Measurements from ENCODE around the gene IQCF2. TPM values are rescaled to one million over a fixed set of nuclear protein-coding genes. Genes with fewer than 3 reads are reported as not detected.

IQCF2 gene
- total RNA-seq: not detected

DNA sequence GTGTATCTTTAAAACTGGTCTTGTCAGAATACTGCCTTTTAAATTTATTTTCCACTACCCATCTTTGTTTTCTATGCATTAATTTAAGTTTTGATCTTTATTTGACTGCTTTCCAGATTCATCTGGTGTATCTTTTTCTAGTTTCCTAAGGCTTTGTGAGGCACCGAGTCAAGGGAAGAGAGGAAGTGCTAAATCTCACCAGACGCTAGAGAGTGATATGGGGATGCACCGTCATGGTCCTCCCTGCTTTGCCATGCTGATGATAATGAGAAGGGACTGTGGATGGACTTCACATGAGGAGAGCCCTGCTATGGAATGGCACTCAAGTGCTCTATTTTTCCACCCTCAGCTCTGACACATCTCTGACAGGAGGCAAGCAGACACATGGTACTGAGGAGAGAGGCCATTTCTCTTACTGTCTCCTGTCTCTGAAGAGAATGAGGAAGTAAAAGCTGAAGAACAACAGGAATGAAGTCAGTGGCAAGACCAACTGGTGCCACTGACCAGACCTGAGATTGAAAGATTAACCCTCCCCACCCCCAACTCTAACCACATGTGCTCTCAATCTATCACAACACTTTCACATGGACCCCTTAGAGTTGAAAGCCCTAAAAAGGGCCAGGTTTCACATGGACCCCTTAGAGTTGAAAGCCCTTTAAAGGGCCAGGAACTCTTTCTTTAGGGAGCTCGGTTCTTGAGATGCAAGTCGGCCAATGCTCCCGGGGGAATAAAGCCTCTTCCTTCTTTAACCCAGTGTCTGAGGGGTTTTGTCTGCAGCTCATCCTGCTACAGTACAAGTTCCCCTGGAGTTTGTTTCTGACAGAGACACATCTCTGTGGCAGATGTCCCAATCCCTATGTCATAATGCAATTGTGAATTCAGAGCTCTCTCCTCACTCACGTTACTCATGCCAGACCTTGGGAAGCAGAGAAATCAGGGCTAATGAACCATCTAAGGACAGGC lies at the start of gene IQCF2:
IQCF2 (plus strand) TSS at position 913 of the 963 bp plus-strand sequence. CDS start 52 bp downstream, outside the sequence.
- no peak within 1 kb of the TSS for H3K9ac ChIP-seq (ENCODE audit: low read depth in 1 of 3, low read length in 3 of 3)
- H3K4me1 ChIP-seq (ENCODE audit: control insufficient read depth in 3 of 3, insufficient read depth in 3 of 3, low read length in 3 of 3): no peaks in the 10 kb centered on the region
- H3K4me3 ChIP-seq (ENCODE audit: low read length in 3 of 3): no peak within 1 kb of the TSS
- peaks cover 0 to 3% (median 2%) of the 10 kb centered on the region in 3 donors for H3K27me3 ChIP-seq (ENCODE audit: control insufficient read depth in 3 of 3, insufficient read depth in 3 of 3, low read length in 3 of 3)
- H3K36me3 ChIP-seq (ENCODE audit: control insufficient read depth in 3 of 3, insufficient read depth in 3 of 3, low read length in 3 of 3): no peaks in the 10 kb centered on the region
- H3K9me3 ChIP-seq (ENCODE audit: control insufficient read depth in 3 of 3, low read length in 3 of 3): no peaks in the 10 kb centered on the region
- no peak within 1 kb of the TSS for H3K27ac ChIP-seq (ENCODE audit: low read depth, low read length)

DNA sequence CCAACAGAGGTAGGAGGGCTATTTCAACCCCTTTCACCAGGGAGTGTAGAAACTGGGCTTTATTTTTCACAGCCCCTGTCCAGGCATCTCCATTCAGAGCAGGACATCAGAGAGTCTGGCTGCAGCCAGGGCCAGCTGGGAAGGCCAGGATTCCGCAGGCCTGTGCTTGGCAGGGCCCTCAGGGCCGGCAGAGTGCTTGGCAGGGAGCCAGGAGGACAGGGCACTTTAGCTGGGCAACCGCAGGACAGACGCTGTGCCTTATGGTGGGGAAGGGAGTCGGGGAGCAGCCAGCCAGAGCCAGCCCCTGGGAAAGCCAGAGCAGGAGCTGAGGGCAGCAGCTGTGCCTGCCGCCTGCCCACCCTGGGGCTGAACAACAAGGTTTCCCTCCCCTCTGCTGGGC lies 47.9 kb upstream of the IQCF2 start:
- Histone ChIP-seq H3K27me3 (ENCODE audit: control insufficient read depth in 3 of 3, insufficient read depth in 3 of 3, low read length in 3 of 3) (peaks cover 0 to under 1% (median 0%) of the 10 kb centered on the region in 3 donors), H3K9me3 (ENCODE audit: control insufficient read depth in 3 of 3, low read length in 3 of 3) (no peaks in the 10 kb centered on the region), H3K9ac (ENCODE audit: low read depth in 1 of 3, low read length in 3 of 3) (peak overlapping the region in 1 of 3 donors; percentile 33), H3K4me1 (ENCODE audit: control insufficient read depth in 3 of 3, insufficient read depth in 3 of 3, low read length in 3 of 3) (peaks cover 0 to 2% (median 0%) of the 10 kb centered on the region in 3 donors), H3K4me3 (ENCODE audit: low read length in 3 of 3) (no peak overlapping the region), H3K36me3 (ENCODE audit: control insufficient read depth in 3 of 3, insufficient read depth in 3 of 3, low read length in 3 of 3) (no peaks in the 10 kb centered on the region), H3K27ac (ENCODE audit: low read depth, low read length) (no peak overlapping the region)

DNA sequence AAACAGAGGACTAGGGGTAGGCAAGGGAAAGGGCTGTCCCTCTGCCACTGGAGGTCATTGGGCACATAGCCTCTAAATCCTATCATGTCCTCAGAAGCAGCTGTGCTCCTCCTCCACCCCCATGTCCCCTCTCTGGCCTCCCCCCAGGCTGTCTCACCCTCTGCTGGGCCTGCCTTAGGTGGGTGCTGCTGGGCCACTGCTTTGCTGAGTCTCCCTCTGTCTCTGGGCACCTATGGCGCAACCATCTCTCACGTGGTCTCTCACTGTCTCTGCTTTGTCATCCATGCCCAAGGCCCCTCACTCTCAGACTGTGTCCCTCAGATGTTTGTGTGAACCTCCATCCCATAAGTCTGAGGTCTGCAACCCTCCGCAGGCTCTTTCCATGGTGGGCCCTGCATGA lies 47.4 kb upstream of the IQCF2 start:
- peaks cover 0 to 2% (median 0%) of the 10 kb centered on the region in 3 donors for H3K4me1 ChIP-seq (ENCODE audit: control insufficient read depth in 3 of 3, insufficient read depth in 3 of 3, low read length in 3 of 3)
- peaks cover 0 to 6% (median under 1%) of the 10 kb centered on the region in 3 donors for H3K27me3 ChIP-seq (ENCODE audit: control insufficient read depth in 3 of 3, insufficient read depth in 3 of 3, low read length in 3 of 3)
- H3K27ac ChIP-seq (ENCODE audit: low read depth, low read length): no peak overlapping the region
- no peaks in the 10 kb centered on the region for H3K36me3 ChIP-seq (ENCODE audit: control insufficient read depth in 3 of 3, insufficient read depth in 3 of 3, low read length in 3 of 3)
- H3K9me3 ChIP-seq (ENCODE audit: control insufficient read depth in 3 of 3, low read length in 3 of 3): no peaks in the 10 kb centered on the region
- no peak overlapping the region for H3K9ac ChIP-seq (ENCODE audit: low read depth in 1 of 3, low read length in 3 of 3)
- no peak overlapping the region for H3K4me3 ChIP-seq (ENCODE audit: low read length in 3 of 3)

DNA sequence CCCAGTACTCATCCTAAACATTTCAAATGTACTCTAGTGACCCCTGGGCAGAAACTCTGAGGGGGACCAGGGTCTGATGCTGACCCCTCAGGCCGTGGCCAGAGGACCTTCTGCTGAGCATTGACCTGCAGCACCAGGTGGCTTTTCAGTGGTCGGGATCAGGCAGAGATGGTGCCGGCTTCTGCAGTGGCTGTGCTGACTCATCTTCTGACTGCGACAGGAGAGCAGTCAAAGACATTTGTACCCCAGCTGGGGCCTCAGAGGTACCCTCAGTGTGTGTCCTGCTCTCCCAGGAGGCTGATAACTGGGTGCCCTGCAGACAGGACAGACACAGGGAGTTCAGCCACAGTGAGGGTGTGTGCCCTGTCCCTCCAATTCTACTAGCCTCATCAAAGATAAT lies 45.8 kb upstream of the IQCF2 start:
- no peaks in the 10 kb centered on the region for H3K9me3 ChIP-seq (ENCODE audit: control insufficient read depth in 3 of 3, low read length in 3 of 3)
- H3K36me3 ChIP-seq (ENCODE audit: control insufficient read depth in 3 of 3, insufficient read depth in 3 of 3, low read length in 3 of 3): no peaks in the 10 kb centered on the region
- H3K27ac ChIP-seq (ENCODE audit: low read depth, low read length): no peak overlapping the region
- H3K9ac ChIP-seq (ENCODE audit: low read depth in 1 of 3, low read length in 3 of 3): no peak overlapping the region
- no peak overlapping the region for H3K4me3 ChIP-seq (ENCODE audit: low read length in 3 of 3)
- peaks cover 5 to 17% (median 12%) of the 10 kb centered on the region in 3 donors for H3K27me3 ChIP-seq (ENCODE audit: control insufficient read depth in 3 of 3, insufficient read depth in 3 of 3, low read length in 3 of 3)
- H3K4me1 ChIP-seq (ENCODE audit: control insufficient read depth in 3 of 3, insufficient read depth in 3 of 3, low read length in 3 of 3): peaks cover 0 to 2% (median 0%) of the 10 kb centered on the region in 3 donors

DNA sequence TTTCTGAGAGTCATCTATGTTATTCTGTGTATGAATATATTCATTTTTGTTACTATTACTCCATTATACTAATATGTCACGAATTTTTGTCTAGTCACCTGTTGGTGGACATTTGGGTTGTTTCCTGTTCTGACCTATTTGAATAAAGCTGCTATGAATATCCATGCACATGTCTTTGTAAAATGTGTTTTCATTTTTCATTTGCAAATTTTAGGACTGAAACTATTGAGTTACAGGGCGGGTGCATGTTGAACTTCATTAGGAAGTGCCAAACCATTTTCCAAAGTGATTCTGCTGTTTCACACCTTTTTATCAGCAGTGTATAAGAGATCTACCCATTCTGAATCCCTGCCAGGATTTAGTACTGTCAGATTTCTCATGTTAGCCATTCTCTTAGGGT lies 44.7 kb upstream of the IQCF2 start:
- Histone ChIP-seq H3K27me3 (ENCODE audit: control insufficient read depth in 3 of 3, insufficient read depth in 3 of 3, low read length in 3 of 3) (peaks cover 5 to 17% (median 15%) of the 10 kb centered on the region in 3 donors), H3K9ac (ENCODE audit: low read depth in 1 of 3, low read length in 3 of 3) (no peak overlapping the region), H3K27ac (ENCODE audit: low read depth, low read length) (no peak overlapping the region), H3K4me3 (ENCODE audit: low read length in 3 of 3) (no peak overlapping the region), H3K4me1 (ENCODE audit: control insufficient read depth in 3 of 3, insufficient read depth in 3 of 3, low read length in 3 of 3) (peaks cover 0 to 2% (median 0%) of the 10 kb centered on the region in 3 donors), H3K9me3 (ENCODE audit: control insufficient read depth in 3 of 3, low read length in 3 of 3) (no peaks in the 10 kb centered on the region), H3K36me3 (ENCODE audit: control insufficient read depth in 3 of 3, insufficient read depth in 3 of 3, low read length in 3 of 3) (no peaks in the 10 kb centered on the region)

DNA sequence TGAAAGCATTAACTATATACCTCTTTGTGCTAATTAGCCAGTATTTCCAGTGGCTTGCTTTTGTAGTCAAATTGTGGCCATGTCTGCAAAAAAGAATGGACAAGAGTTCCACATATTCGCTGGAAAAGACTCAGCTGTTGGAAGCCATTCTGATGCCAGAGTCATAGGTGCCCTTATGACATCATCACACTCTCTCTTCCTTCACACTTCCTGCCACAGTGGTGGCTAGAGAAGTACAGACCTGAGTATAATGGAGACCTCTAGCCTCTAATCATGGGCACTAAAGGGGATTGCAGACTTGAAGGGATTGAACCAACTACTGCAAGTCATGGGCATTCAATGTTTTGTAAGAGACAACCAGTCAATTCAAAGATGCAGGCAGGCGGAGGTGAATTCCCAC lies 44.0 kb upstream of the IQCF2 start:
- Histone ChIP-seq H3K4me1 (ENCODE audit: control insufficient read depth in 3 of 3, insufficient read depth in 3 of 3, low read length in 3 of 3) (peaks cover 0 to 2% (median 0%) of the 10 kb centered on the region in 3 donors), H3K9ac (ENCODE audit: low read depth in 1 of 3, low read length in 3 of 3) (no peak overlapping the region), H3K36me3 (ENCODE audit: control insufficient read depth in 3 of 3, insufficient read depth in 3 of 3, low read length in 3 of 3) (no peaks in the 10 kb centered on the region), H3K9me3 (ENCODE audit: control insufficient read depth in 3 of 3, low read length in 3 of 3) (no peaks in the 10 kb centered on the region), H3K27ac (ENCODE audit: low read depth, low read length) (no peak overlapping the region), H3K27me3 (ENCODE audit: control insufficient read depth in 3 of 3, insufficient read depth in 3 of 3, low read length in 3 of 3) (peaks cover 5 to 17% (median 15%) of the 10 kb centered on the region in 3 donors), H3K4me3 (ENCODE audit: low read length in 3 of 3) (no peak overlapping the region)

DNA sequence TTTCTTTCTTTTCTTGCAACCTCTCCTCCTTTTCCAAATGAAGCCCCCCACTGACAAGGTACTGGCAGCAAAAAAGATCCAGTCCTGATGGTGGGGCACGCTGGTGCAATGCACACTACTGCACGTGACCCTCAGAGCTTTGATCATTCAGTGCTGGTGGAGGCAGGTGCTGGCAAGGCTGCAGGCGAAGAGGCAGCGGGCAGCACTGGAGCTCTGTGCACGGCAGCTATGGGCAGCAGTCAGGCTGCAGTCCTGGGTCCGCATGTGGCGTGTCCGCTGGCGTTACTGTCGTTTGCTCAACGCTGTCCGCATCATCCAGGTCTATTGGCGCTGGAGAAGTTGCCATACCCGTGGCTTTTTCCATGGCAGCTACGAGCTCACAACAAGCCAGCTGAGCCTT lies 42.3 kb upstream of the IQCF2 start:
- Histone ChIP-seq H3K4me3 (ENCODE audit: low read length in 3 of 3) (no peak overlapping the region), H3K9me3 (ENCODE audit: control insufficient read depth in 3 of 3, low read length in 3 of 3) (no peaks in the 10 kb centered on the region), H3K4me1 (ENCODE audit: control insufficient read depth in 3 of 3, insufficient read depth in 3 of 3, low read length in 3 of 3) (no peaks in the 10 kb centered on the region), H3K27ac (ENCODE audit: low read depth, low read length) (no peak overlapping the region), H3K36me3 (ENCODE audit: control insufficient read depth in 3 of 3, insufficient read depth in 3 of 3, low read length in 3 of 3) (no peaks in the 10 kb centered on the region), H3K9ac (ENCODE audit: low read depth in 1 of 3, low read length in 3 of 3) (no peak overlapping the region), H3K27me3 (ENCODE audit: control insufficient read depth in 3 of 3, insufficient read depth in 3 of 3, low read length in 3 of 3) (peaks cover 9 to 17% (median 15%) of the 10 kb centered on the region in 3 donors)

DNA sequence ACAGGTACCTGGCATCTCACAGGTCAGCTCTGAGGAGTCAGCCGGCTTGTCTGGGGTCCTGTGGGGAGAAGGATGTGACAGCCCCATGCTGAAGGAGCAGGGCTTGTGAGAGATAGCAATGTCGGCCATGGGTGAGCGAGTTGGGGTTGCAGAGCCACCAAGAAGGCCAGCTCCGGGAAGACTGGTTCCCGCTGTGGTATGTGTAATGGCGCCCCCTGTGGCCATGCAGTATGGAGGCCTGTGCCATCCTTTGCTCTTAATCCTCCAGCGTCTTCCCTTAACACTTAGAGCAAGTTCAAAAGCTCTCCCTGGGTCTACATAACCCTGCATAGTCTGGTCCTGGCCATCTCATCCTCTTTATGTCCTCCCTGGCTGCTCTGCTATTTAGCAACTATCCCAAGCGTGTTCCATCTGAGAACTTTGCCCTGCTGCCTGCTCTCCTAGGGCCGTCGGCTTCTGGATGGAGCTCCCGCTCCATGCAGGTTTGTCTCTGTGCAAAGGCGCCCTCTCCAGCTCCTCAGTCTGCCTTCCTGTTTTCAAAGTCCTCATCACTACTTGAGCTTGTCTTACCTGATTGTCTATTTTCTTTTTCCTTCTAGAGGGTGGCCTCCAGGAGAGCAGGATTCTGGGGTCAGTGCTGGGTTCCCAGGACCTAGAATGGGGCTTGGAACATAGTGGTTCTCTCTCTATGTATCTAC lies 41.6 kb upstream of the IQCF2 start:
- Histone ChIP-seq H3K27me3 (ENCODE audit: control insufficient read depth in 3 of 3, insufficient read depth in 3 of 3, low read length in 3 of 3) (peaks cover 9 to 17% (median 15%) of the 10 kb centered on the region in 3 donors), H3K27ac (ENCODE audit: low read depth, low read length) (no peak overlapping the region), H3K4me1 (ENCODE audit: control insufficient read depth in 3 of 3, insufficient read depth in 3 of 3, low read length in 3 of 3) (no peaks in the 10 kb centered on the region)

DNA sequence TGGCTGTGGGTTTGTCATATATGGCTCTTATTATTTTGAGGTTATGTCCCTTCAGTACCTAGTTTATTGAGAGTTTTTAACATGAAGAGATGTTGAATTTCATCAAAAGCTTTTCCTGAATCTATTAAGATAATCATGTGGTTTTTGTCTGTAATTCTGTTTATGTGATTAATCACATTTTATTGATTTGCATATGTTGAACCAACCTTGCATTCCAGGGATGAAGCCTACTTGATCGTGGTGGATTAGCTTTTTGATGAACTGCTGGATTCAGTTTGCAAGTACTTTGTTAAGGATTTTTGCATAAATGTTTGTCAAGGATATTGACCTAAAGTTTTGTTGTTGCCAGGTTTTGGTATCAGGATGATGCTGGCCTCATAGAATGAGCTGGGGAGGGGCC lies 33.1 kb upstream of the IQCF2 start:
- no peaks in the 10 kb centered on the region for H3K4me1 ChIP-seq (ENCODE audit: control insufficient read depth in 3 of 3, insufficient read depth in 3 of 3, low read length in 3 of 3)
- no peaks in the 10 kb centered on the region for H3K27me3 ChIP-seq (ENCODE audit: control insufficient read depth in 3 of 3, insufficient read depth in 3 of 3, low read length in 3 of 3)

More for the DNA sequence above, 41.6 kb upstream of the IQCF2 start:
- Histone ChIP-seq H3K4me3 (ENCODE audit: low read length in 3 of 3) (no peak overlapping the region), H3K9ac (ENCODE audit: low read depth in 1 of 3, low read length in 3 of 3) (no peak overlapping the region), H3K9me3 (ENCODE audit: control insufficient read depth in 3 of 3, low read length in 3 of 3) (no peaks in the 10 kb centered on the region), H3K36me3 (ENCODE audit: control insufficient read depth in 3 of 3, insufficient read depth in 3 of 3, low read length in 3 of 3) (no peaks in the 10 kb centered on the region)

DNA sequence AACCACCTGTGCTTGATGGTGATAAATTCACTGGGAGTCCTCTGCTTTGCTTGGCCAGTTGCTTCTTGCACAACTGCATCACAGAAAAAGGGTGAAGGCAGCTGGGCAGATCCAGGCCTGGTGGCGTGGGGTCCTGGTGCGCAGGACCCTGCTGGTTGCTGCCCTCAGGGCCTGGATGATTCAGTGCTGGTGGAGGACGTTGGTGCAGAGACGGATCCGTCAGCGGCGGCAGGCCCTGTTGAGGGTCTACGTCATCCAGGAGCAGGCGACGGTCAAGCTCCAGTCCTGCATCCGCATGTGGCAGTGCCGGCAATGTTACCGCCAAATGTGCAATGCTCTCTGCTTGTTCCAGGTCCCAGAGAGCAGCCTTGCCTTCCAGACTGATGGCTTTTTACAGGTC lies 31.1 kb upstream of the IQCF2 start:
- Histone ChIP-seq H3K4me3 (ENCODE audit: low read length in 3 of 3) (no peak overlapping the region), H3K9me3 (ENCODE audit: control insufficient read depth in 3 of 3, low read length in 3 of 3) (peaks cover 0 to 2% (median 0%) of the 10 kb centered on the region in 3 donors)

More for the DNA sequence above, 33.1 kb upstream of the IQCF2 start:
- Histone ChIP-seq H3K9me3 (ENCODE audit: control insufficient read depth in 3 of 3, low read length in 3 of 3) (peaks cover 0 to 2% (median 0%) of the 10 kb centered on the region in 3 donors), H3K9ac (ENCODE audit: low read depth in 1 of 3, low read length in 3 of 3) (no peak overlapping the region), H3K36me3 (ENCODE audit: control insufficient read depth in 3 of 3, insufficient read depth in 3 of 3, low read length in 3 of 3) (no peaks in the 10 kb centered on the region), H3K27ac (ENCODE audit: low read depth, low read length) (no peak overlapping the region), H3K4me3 (ENCODE audit: low read length in 3 of 3) (no peak overlapping the region)

More for the DNA sequence above, 31.1 kb upstream of the IQCF2 start:
- no peaks in the 10 kb centered on the region for H3K4me1 ChIP-seq (ENCODE audit: control insufficient read depth in 3 of 3, insufficient read depth in 3 of 3, low read length in 3 of 3)
- H3K9ac ChIP-seq (ENCODE audit: low read depth in 1 of 3, low read length in 3 of 3): no peak overlapping the region
- no peaks in the 10 kb centered on the region for H3K27me3 ChIP-seq (ENCODE audit: control insufficient read depth in 3 of 3, insufficient read depth in 3 of 3, low read length in 3 of 3)
- H3K27ac ChIP-seq (ENCODE audit: low read depth, low read length): no peak overlapping the region
- no peaks in the 10 kb centered on the region for H3K36me3 ChIP-seq (ENCODE audit: control insufficient read depth in 3 of 3, insufficient read depth in 3 of 3, low read length in 3 of 3)

Data from skeletal muscle tissue (tissue), 4 donors.